ENCODE measurements around the gene PHF21B.
"Not testable (repeated sequence)": the region's sequence is repeated elsewhere in the genome, so short reads cannot be mapped to it uniquely, and the experiment has no call there.

The PHF21B gene

DNA sequence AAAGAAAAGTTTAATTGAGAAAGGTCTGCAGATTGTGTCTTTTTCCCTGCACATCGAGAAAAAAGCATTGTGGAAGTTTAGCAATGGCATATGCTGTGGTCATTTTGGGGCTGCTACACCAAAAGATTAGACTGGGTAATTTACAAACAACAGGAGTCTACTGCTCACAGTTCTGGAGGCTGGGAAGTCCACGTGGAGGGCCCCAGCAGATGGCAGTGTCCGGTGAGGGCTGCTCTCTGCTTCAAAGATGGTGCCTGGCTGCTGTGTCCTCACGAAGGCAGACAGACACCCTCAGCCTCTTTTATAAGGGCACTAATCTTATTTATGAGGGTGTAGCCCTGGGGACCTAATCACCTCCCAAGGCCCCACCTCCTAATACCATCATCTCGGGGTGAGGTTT, 21.1 kb downstream of the PHF21B start:
- no peak for DNase-seq

DNA sequence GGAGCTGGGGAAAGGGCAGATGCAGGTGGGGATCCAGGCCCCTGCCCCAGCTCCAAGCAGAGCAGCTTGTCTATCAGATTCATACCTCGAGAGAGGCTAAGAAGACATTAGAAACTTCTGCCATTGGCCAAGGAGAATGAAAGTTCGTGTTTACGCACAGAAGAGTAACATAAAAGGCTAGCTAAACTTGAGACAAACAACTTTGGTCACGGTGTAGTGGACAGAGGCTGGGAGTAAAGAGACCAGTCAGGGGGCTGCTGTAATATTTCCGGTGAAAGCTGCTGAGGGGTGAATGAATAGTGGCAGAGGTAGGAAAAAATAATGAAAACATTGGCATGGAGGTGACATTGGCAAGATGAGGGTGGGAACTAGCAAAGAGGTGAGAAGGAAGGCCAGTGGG, 22.9 kb downstream of the PHF21B start:
- DNase-seq, result no peak

DNA sequence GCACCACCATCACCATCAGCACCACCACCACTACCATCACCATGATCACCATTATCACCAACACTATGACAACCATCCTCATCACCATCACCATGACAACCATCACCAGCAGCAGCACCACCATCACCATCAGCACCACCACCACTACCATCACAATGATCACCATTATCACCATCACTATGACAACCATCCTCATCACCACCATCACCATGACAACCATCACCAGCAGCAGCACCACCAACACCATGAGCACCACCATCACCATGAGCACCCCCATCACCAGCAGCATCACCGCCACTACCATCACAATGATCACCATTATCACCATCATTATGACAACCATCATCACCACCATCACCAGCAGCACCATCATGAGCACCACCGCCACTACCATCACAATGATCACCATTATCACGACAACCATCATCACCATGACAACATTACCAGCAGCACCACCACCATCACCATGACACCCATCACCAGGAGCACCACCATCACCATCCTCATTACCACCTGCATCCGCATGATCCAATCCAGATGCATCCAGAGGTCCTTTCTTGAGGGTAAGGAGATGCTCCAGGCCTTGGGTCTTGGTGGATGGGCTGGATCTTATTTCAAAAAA, 23.8 kb downstream of the PHF21B start:
- DNase-seq, result no peak

DNA sequence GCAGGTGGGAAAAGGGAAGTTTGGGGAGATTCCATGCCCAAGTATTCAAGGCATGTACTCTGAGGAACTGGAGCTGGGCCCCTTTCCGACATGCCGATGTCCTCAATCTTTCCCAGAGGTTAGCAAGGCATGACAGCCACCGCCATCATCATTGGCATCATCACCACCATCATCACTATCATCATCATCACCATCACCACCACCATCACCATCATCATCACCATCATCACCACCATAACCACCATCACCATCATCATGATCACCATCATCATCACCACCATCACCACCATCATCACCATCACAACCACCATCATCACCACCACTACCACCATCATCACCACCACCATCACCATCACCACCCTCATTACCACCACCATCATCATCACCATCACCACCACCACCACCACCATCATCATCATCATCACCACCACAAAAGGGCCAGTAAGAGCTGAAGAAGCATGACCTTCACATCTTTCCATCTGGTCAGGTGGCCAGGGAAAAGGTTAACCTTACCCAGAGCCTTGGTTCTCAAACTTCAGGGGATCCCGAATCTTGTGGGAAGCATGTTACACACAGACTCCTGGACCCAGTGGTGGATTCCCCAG, 25.8 kb downstream of the PHF21B start:
- DNase-seq, result no peak

- no peak for DNase-seq
Measured at GRCh38 chr22:44982445-44982844, 27.4 kb downstream of the PHF21B start.

- no peak for DNase-seq
Measured at GRCh38 chr22:44981857-44982256, 27.9 kb downstream of the PHF21B start.

DNA sequence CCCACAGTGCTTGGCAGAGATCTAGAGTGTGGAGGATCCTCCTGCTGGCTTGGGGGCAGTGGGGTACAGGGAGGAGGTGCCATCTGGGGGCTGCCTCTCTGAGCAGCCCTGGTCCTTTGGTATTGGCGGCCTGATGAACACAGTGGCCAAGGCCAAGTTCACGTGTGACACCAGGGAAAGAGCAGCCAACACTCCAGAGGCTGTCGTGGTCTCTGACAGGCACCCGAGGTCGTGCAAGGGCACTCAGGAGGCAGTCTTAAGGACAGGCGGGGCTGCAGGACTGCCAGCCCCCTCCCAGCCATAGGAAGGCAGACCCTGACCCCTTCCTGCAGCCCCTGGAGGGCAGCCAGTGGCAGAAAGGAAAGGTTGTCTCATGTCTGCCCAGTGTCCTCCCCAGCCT, 30.7 kb downstream of the PHF21B start:
- no peak for DNase-seq

- DNase-seq, result no peak
Measured at GRCh38 chr22:44975427-44976262, 34.2 kb downstream of the PHF21B start.

DNA sequence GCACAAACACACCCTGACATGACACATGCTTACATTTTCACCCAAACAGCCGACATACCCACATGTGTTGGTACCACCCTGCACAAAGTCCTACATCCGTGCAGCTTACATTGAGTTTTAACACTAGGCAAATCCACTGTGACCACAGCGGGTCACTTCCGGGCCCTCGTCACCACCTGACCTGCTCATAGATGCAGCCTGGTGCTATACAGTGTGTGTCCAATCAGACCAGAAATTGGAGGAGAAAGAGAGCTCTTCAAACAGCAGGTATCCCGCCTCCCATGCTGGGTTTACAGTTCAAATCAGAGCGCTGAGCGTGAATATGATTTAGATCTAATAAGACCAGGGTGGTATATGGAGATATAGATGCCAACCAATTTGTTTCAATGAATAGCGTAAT, 35.4 kb downstream of the PHF21B start:
- DNase-seq, result no peak

DNA sequence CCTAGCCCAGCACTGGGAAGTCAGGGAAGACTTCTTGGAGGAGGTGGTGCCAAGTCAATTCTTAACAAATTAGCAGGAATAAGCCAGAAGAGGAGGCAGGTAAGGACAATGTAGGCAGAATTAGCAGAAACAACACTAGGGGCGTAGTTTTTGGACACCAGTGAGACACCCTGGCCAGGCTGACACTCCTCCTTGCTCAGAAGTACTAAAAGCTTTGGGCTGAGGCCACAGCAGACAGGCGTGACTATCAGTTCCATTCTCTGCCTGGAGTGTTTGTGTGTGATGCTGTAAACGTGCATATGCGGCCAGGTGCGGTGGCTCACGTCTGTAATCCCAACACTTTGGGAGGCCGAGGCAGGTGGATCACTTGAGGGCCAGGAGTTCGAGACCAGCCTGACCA, 36.0 kb downstream of the PHF21B start:
- no peak for DNase-seq

DNA sequence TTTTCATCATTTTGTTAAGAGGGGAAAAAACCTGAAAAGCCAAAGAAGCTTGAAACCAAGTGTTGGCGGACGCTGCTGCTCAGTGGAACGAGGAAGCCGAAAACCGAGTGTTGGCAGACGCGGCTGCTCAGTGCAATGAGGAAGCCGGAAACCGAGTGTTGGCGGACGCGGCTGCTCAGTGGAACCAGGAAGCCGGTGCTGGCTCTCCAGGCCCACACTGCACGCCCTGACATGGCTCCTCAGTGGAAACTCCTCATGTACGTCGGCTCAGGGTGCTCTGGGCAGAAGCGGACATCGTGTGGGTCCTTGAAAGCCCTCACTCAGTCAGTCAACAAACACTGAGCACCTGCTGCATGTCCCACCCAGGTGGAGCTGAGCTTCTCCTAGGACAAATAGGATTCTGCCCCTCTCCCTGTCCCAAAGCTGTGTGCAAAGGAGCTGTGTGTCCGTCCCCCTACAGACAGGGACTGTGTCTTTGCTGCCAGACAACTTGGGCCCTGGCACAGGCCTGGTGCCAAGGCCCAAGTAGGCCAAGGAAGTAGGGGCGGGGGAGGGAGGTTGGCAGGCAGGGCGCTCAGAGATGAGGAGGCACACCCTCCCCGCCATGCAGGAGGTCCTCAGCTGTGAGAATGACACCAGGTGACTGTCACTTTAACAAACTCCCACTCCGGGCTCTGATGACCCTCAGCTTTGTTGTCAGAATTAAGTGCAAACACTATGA, 37.3 kb downstream of the PHF21B start:
- no peak for DNase-seq

DNA sequence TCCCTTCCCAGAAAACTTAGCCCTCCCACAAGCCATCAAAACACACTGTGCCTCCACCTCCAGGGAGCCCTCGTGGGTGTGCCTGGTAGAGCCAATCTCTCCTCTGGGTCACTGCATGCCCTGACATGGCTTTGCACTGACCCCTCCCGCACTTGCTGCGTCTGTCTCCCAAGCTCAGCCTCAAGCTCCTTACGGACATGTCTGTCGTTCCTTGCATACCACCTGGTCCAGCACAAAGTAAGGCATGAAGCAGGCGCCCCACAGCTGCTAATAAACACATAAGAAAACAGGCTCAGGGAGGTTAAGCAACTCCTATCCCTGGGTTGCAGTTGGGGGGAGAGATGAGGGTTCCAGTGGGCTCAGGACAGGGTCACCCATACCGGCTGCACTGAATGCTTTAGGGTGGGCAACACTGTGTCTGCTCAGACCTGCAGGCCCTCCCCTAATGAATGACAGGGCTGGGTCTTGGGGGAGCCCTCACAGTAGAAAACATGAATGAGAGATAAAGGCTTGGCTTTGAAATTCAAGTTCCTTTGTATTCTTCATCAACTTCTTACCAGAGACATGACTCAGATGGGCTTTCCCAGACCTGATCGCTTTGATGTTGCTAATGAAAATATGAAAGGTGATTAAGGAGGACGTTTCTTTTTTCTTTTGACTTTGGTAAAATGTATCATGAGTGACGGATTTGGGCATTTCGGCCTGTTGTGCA, 38.0 kb downstream of the PHF21B start:
- no peak for DNase-seq

DNA sequence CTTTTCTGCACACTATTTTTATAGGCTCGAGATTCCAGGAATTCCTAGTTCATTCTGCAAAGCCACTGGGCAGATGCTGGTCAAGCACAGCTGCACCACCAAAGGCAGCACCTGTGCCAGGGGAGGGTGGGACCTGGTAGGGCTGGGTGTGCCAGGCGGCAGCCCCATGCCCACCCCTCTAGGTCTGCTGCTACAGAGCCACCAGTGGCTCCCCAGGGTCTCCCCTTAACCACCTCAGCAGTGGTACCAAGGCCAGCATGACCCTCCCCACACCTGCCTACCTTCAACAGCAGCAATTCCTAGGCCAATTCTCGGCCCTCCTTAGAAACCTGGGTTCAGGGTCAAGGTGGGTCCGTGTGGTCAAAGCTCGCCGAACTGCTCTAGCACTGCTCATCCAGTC, 39.5 kb downstream of the PHF21B start:
- DNase-seq, result no peak

DNA sequence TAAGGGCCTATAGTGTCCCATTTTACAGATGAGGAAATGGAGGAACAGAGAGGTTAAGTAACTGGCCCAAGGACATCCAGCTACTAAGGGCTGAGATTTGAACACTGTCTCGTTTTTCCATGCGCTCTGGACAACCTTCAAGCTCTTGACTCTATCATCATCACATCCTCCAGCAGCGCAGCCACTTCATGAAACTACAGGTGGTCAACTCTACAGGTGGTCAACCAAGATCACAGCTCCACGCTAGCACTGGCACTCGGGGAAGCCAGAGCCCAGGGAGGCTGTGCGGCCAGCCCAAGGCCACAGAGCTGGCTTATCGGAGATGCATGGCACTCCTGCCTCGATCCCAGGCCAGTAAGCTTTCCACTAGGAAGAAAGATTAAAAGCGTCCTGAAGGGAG, 40.0 kb downstream of the PHF21B start:
- DNase-seq, result no peak

GRCh38 chr22:44968736-44969135, 41.1 kb downstream of the PHF21B start:
- no peak for DNase-seq

GRCh38 chr22:44965171-44965570, 44.6 kb downstream of the PHF21B start:
- DNase-seq, result peak; percentile 49

DNA sequence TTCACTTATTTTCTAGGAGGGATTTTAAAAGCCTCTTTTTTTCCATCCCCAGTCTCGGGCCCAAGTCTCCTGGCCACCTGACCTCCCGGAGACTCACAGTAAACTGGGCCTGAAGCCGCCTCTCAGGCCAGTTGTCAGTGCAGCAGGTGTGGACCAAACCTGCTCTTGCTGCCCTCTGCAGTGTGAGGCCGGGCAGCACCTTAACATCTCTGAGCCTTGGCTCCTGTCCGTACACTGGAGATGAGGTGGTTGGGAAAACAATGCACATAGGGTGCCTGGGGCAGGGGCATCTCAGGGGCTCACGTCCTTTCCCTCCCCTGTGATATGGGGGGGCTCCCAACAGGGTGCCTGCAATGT, 45.1 kb downstream of the PHF21B start:
- DNase-seq, result no peak

GRCh38 chr22:44963832-44964721, 45.7 kb downstream of the PHF21B start:
- no peak for DNase-seq

DNA sequence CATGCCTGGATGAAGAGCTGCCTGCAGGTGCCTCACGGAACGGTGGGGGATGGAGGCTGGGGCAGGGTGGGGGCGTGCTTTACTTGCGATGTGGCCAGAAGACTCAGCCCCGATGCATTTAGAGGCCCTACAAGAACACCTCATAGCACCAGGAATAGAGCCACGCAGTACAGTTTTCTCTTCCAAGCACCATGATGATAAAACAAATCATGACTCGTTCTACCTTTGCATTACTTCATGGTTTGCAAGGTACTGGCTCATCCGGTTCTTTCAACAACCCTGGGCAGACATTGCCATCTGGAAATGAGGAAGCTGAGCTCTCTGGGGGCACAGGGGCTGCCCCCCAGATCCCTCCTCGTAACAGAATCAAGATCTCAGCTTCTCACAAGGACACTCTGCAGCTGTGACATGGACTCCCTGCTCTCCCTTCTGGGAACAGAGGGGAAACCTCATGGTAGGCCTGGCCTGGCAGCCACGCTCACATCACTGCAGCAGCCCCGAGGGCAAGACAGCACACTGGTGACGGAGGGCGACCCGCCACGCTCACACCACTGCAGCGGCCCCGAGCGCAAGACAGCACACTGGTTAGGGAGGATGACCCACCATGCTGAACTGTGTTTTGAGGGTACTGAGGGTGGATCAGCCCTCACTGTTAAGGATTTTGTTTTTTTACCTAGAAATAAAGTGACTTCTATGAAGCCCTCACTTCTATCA, 46.9 kb downstream of the PHF21B start:
- DNase-seq, result no peak

GRCh38 chr22:44961682-44962081, 48.1 kb downstream of the PHF21B start:
- not testable (repeated sequence) for DNase-seq
